Measurements from ENCODE around the gene MED8.
"Not testable (repeated sequence)": the region's sequence is repeated elsewhere in the genome, so short reads cannot be mapped to it uniquely, and the experiment has no call there.

The MED8 gene

GRCh38 chr1:43372172-43372571 lies 17.4 kb downstream of the MED8 start:
- Histone ChIP-seq H3K27me3 (ENCODE audit: insufficient read depth, low read depth) (no peaks in the 10 kb centered on the region), H3K4me1 (ENCODE audit: low read depth, poor library complexity, severe bottlenecking) (peaks cover 5% of the 10 kb centered on the region), H3K79me2 (ENCODE audit: insufficient read depth, low read depth) (peaks cover 11% of the 10 kb centered on the region; the same call in 1 of the 2 replicates), H3K9ac (no peak overlapping the region), H3K4me3 (IDR thresholded peaks at IDR 0.05; ENCODE audit: insufficient read depth, low read depth, low read length) (no peak overlapping the region), H3K4me2 (no peak overlapping the region), H3K27ac (no peak overlapping the region), H3K36me3 (ENCODE audit: insufficient read depth) (no peaks in the 10 kb centered on the region), H4K20me1 (ENCODE audit: insufficient read depth) (no peaks in the 10 kb centered on the region), H2AFZ (ENCODE audit: low read depth) (no peak overlapping the region)
- no peak for TF ChIP-seq CTCF (conservative IDR thresholded peaks at IDR 0.05; ENCODE audit: low read depth, low read length)

DNA sequence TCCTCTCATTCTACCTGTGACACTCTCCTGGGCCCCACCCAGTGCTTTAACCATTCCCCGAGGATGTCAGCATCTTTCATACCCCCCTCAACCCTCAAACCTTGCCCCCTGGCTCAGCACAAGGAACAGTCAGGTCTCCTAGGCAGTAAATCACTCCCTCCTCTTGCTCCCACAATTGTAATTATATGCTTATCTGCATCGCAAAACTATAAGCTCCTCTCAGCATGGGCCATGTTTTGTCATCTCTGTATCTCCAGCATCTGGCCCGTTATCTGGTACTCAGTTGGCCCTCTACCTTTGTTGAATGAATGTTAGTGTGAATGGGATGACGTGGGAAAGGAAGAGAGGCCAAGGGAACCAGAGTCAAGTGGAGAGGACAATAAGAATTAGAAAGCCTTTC lies 19.0 kb downstream of the MED8 start:
- H4K20me1 ChIP-seq (ENCODE audit: insufficient read depth) = no peaks in the 10 kb centered on the region
- H3K4me3 ChIP-seq (IDR thresholded peaks at IDR 0.05; ENCODE audit: insufficient read depth, low read depth, low read length) = no peak overlapping the region
- no peak overlapping the region for H3K9ac ChIP-seq
- H2AFZ ChIP-seq (ENCODE audit: low read depth) = no peak overlapping the region
- H3K4me2 ChIP-seq = no peak overlapping the region
- H3K27me3 ChIP-seq (ENCODE audit: insufficient read depth, low read depth) = no peaks in the 10 kb centered on the region
- peaks cover 13% of the 10 kb centered on the region for H3K4me1 ChIP-seq (ENCODE audit: low read depth, poor library complexity, severe bottlenecking)
- peaks cover 19% of the 10 kb centered on the region; the same call in 1 of the 2 replicates for H3K79me2 ChIP-seq (ENCODE audit: insufficient read depth, low read depth)
- no peak for TF ChIP-seq CTCF (conservative IDR thresholded peaks at IDR 0.05; ENCODE audit: low read depth, low read length)
- H3K27ac ChIP-seq = no peak overlapping the region
- no peaks in the 10 kb centered on the region for H3K36me3 ChIP-seq (ENCODE audit: insufficient read depth)

DNA sequence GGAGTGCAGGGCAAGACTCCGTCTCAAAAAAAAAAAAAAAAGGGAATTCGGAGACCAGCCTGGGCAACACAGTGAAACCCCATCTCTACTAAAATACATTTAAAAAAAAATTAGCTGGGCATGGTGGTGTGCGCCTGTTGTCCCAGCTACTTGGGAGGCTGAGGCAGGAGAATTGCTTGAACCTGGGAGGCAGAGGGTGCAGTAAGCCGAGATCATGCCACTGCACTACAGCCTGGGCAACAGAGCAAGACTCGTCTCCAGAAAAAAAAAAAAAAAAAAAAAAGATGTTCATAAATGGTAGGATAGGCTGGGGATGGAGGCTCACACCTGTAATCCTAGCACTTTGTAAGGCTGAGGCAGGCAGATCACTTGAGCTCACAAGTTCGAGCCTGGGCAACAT lies 19.8 kb downstream of the MED8 start:
- not testable (repeated sequence) for H4K20me1 ChIP-seq (ENCODE audit: insufficient read depth); H3K9ac ChIP-seq; H3K36me3 ChIP-seq (ENCODE audit: insufficient read depth); H3K4me2 ChIP-seq; H3K27ac ChIP-seq; H3K4me3 ChIP-seq (IDR thresholded peaks at IDR 0.05; ENCODE audit: insufficient read depth, low read depth, low read length); H3K27me3 ChIP-seq (ENCODE audit: insufficient read depth, low read depth); H2AFZ ChIP-seq (ENCODE audit: low read depth)
- Histone ChIP-seq H3K79me2 (ENCODE audit: insufficient read depth, low read depth) (peaks cover 19% of the 10 kb centered on the region; the same call in 1 of the 2 replicates), H3K4me1 (ENCODE audit: low read depth, poor library complexity, severe bottlenecking) (peaks cover 13% of the 10 kb centered on the region)

- no peak for TF ChIP-seq CTCF (conservative IDR thresholded peaks at IDR 0.05; ENCODE audit: low read depth, low read length)
- Histone ChIP-seq H3K4me2 (peak overlapping the region; percentile 83), H2AFZ (ENCODE audit: low read depth) (peak overlapping the region; percentile 47; the same call in 1 of the 2 replicates), H3K4me3 (IDR thresholded peaks at IDR 0.05; ENCODE audit: insufficient read depth, low read depth, low read length) (peak overlapping the region; percentile 81), H3K36me3 (ENCODE audit: insufficient read depth) (no peaks in the 10 kb centered on the region), H3K27me3 (ENCODE audit: insufficient read depth, low read depth) (no peaks in the 10 kb centered on the region), H3K27ac (peak overlapping the region; percentile 62), H3K4me1 (ENCODE audit: low read depth, poor library complexity, severe bottlenecking) (peaks cover 13% of the 10 kb centered on the region), H3K9ac (peak overlapping the region; percentile 73; the same call in 1 of the 2 replicates), H4K20me1 (ENCODE audit: insufficient read depth) (no peaks in the 10 kb centered on the region), H3K79me2 (ENCODE audit: insufficient read depth, low read depth) (peaks cover 19% of the 10 kb centered on the region; the same call in 1 of the 2 replicates)
These were observed 21.0 kb downstream of the MED8 start for GRCh38 chr1:43368646-43369020.

- Histone ChIP-seq H3K36me3 (ENCODE audit: insufficient read depth) (no peaks in the 10 kb centered on the region), H3K9ac (peak within 1 kb of the TSS; percentile 87), H3K79me2 (ENCODE audit: insufficient read depth, low read depth) (peaks cover 19% of the 10 kb centered on the region; the same call in 1 of the 2 replicates), H3K4me2 (peak within 1 kb of the TSS; percentile 96), H3K27ac (peak within 1 kb of the TSS; percentile 62), H3K27me3 (ENCODE audit: insufficient read depth, low read depth) (no peaks in the 10 kb centered on the region), H3K4me3 (IDR thresholded peaks at IDR 0.05; ENCODE audit: insufficient read depth, low read depth, low read length) (peak within 1 kb of the TSS; percentile 85), H4K20me1 (ENCODE audit: insufficient read depth) (no peaks in the 10 kb centered on the region), H3K4me1 (ENCODE audit: low read depth, poor library complexity, severe bottlenecking) (peaks cover 13% of the 10 kb centered on the region), H2AFZ (ENCODE audit: low read depth) (peak within 1 kb of the TSS; percentile 52)
- 0 out of 2 replicates have a peak, but pooled peaks have one; percentile 14 for TF ChIP-seq CTCF (conservative IDR thresholded peaks at IDR 0.05; ENCODE audit: low read depth, low read length)
These were observed 21.5 kb downstream of the MED8 start, which contains the start of gene ELOVL1 for GRCh38 chr1:43367904-43368645. Gene ELOVL1, minus strand, starts transcription at chr1:43368011. Its CDS starts 2,402 bp downstream, at chr1:43365609.

Measured in KMS-11 (cell line).